ENCODE results near the gene BSPH1. TPM values are rescaled to one million over a fixed set of nuclear protein-coding genes. Genes with fewer than 3 reads are reported as not detected.
"Not testable (repeated sequence)": the region's sequence is repeated elsewhere in the genome, so short reads cannot be mapped to it uniquely, and the experiment has no call there.

The BSPH1 gene
- total and polyA plus RNA-seq, 2 of the 13 experiments (the other 11 are each of a cell fraction or from before 2014, with no cell fraction given) = not detected

DNA sequence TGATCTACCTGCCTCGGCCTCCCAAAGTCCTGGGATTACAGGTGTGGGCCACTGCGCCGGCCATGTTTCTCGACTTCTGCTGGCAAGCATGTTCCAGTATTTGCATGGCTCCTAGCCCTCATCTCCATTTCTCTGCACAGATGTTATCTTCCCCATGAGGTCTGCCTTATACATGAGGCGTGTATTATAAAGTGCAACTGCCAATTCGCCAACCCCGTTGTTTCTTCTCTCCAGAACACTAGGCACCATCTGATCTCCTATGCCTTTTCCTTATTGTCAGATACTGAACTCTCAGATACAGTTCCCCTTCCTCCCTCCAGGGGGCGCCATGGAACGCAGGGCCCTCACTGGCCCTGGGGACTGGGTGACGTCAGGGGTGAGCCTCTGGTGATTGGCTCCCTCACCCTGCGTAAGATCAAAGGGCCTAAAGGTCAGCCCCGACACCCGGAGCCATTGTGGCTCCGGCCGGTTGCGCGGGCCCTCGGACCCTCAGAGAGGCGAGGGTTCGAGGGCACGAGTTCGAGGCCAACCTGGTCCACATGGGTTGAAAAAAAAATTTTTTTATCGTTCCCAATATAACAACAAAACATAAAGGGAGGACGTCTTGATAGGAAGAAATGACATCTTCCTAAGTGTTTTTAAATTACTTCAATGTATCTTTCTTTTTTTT lies 42.0 kb downstream of the BSPH1 start:
- H3K27me3 ChIP-seq (ENCODE audit: control insufficient read depth in 1 of 2, insufficient read depth in 2 of 2, low read length in 2 of 2); H4K20me1 ChIP-seq (ENCODE audit: insufficient read depth, low read length); H3K27ac ChIP-seq (ENCODE audit: extremely low read length, insufficient read depth, low read length); H2AFZ ChIP-seq (ENCODE audit: low read length); POLR2A ChIA-PET; H3K4me3 ChIP-seq (replicated peaks in 1 of 3; ENCODE audit: insufficient read depth in 1 of 3, low read depth in 2 of 3, low read length in 3 of 3); CTCF ChIA-PET (ENCODE audit: low intra/inter-chr PET ratio, low total read pairs); BruUV-seq (replicated peaks); H3K79me2 ChIP-seq (ENCODE audit: insufficient read depth, low read length); ATAC-seq; H3K9ac ChIP-seq (ENCODE audit: insufficient read depth, low read depth, low read length); H3K4me1 ChIP-seq (ENCODE audit: insufficient read depth, low read length); H3K4me2 ChIP-seq (ENCODE audit: low read depth, low read length); DNase-seq (ENCODE audit: low spot score); H3K36me3 ChIP-seq (replicated peaks in 1 of 2; ENCODE audit: control insufficient read depth in 1 of 2, insufficient read depth in 2 of 2, low read length in 2 of 2); intact Hi-C loops (cut with micrococcal nuclease; ENCODE audit: unreplicated experiment); H3K9me3 ChIP-seq (ENCODE audit: low read length); FAIRE-seq; TF ChIP-seq CREB1 (CRISPR knock-in tag; IDR thresholded peaks at IDR 0.05): not testable (repeated sequence)
- peak; percentile 52; the same call in 1 of the 2 replicates for TF ChIP-seq CREB1 (IDR thresholded peaks at IDR 0.05)
- TF ChIP-seq NFYC (CRISPR knock-in tag; IDR thresholded peaks at IDR 0.05) = peak; percentile 64
- TF ChIP-seq NFYB (CRISPR knock-in tag; IDR thresholded peaks at IDR 0.05) = peak; percentile 59
- WGBS (ENCODE audit: low lambda C conversion rate) = 52% methylated on average over 23 of the region's 24 CpGs
- in situ Hi-C loops (cut with HindIII; ENCODE audit: extremely low pct_ligation_motif_present, low pct_unique_long_range_greater_than_20kb) = loop anchor here (25.0 kb wide), 1 partner anchor 312 kb away; the partner anchor contains the start of genes CARD8 and ZNF114

- H2AFZ ChIP-seq (ENCODE audit: low read length); H3K4me1 ChIP-seq (ENCODE audit: insufficient read depth, low read length); H3K79me2 ChIP-seq (ENCODE audit: insufficient read depth, low read length); H3K9ac ChIP-seq (ENCODE audit: insufficient read depth, low read depth, low read length); H3K9me3 ChIP-seq (ENCODE audit: low read length); intact Hi-C loops (cut with micrococcal nuclease; ENCODE audit: unreplicated experiment); DNase-seq (ENCODE audit: low spot score); H3K36me3 ChIP-seq (replicated peaks in 1 of 2; ENCODE audit: control insufficient read depth in 1 of 2, insufficient read depth in 2 of 2, low read length in 2 of 2); H3K27ac ChIP-seq (ENCODE audit: extremely low read length, insufficient read depth, low read length); BruUV-seq (replicated peaks); H4K20me1 ChIP-seq (ENCODE audit: insufficient read depth, low read length); POLR2A ChIA-PET; in situ Hi-C loops (cut with HindIII; ENCODE audit: extremely low pct_ligation_motif_present, low pct_unique_long_range_greater_than_20kb); CTCF ChIA-PET (ENCODE audit: low intra/inter-chr PET ratio, low total read pairs); FAIRE-seq; H3K4me3 ChIP-seq (replicated peaks in 1 of 3; ENCODE audit: insufficient read depth in 1 of 3, low read depth in 2 of 3, low read length in 3 of 3); H3K4me2 ChIP-seq (ENCODE audit: low read depth, low read length); ATAC-seq; H3K27me3 ChIP-seq (ENCODE audit: control insufficient read depth in 1 of 2, insufficient read depth in 2 of 2, low read length in 2 of 2): not testable (repeated sequence)
- WGBS (ENCODE audit: low lambda C conversion rate) = 8% methylated on average over 2 of the region's 20 CpGs
- TF ChIP-seq NFYB (CRISPR knock-in tag; IDR thresholded peaks at IDR 0.05) (0 out of 2 replicates have a peak, but pooled peaks have one; percentile 12), NFYC (CRISPR knock-in tag; IDR thresholded peaks at IDR 0.05) (peak; percentile 47)
These were observed 63.4 kb downstream of the BSPH1 start for GRCh38 chr19:47928581-47928980.
